ENCODE results near the gene PTX4.

DNA sequence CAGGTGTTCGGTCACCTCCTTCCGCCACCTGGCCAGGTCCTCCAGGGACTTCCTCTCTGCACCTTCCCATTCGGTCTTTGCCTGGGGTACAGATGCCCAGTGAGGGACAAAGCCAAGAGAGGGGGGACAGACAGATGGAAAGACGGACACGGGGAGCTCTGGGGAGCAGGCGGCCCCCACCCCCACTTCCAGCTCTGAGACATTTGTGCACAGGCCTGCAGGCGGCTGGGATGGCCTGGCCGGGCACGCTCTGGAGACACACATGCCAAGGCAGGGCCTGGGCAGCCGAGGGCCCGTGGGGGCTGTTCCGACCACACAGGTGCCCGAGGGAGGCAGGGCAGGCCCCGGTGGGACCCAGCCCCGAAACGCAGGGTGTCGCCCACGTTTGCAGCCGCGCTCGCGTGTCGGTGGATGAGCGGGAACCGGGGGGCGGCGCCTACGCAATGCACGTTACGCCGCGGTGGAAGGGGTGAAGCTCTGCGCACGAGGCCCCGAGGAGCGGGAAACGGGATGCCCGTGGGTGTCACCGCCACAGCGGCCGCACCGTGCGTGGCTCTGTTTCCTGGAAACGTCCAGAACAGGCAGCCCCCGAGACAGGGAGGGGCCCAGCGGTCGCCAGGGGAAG, 51.9 kb downstream of the PTX4 start:
- TF ChIP-seq, protein P1, sequence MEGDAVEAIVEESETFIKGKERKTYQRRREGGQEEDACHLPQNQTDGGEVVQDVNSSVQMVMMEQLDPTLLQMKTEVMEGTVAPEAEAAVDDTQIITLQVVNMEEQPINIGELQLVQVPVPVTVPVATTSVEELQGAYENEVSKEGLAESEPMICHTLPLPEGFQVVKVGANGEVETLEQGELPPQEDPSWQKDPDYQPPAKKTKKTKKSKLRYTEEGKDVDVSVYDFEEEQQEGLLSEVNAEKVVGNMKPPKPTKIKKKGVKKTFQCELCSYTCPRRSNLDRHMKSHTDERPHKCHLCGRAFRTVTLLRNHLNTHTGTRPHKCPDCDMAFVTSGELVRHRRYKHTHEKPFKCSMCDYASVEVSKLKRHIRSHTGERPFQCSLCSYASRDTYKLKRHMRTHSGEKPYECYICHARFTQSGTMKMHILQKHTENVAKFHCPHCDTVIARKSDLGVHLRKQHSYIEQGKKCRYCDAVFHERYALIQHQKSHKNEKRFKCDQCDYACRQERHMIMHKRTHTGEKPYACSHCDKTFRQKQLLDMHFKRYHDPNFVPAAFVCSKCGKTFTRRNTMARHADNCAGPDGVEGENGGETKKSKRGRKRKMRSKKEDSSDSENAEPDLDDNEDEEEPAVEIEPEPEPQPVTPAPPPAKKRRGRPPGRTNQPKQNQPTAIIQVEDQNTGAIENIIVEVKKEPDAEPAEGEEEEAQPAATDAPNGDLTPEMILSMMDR (IDR thresholded peaks at IDR 0.05) = no peak
- no peak for TF ChIP-seq POLR2A (IDR thresholded peaks at IDR 0.05)

Measured in esophagus squamous epithelium (tissue), 4 donors.